Right ventricle myocardium inferior (tissue), 1 donor: ENCODE results near the gene AP5S1. TPM values are rescaled to one million over a fixed set of nuclear protein-coding genes. Genes with fewer than 3 reads are reported as not detected.
A peak's percentile ranks its signal among the peaks of the same experiment; 100 is the strongest.

ENCODE experiments used
- ATAC-seq: fragments of 200-7000 bp; cut with Tn5 transposase; one replicate; pipeline ENCODE4 v1.9.1; 2020; ENCODE audit warnings: mild to moderate bottlenecking, moderate library complexity
- DNase-seq: peaks from one replicate; pipeline ENCODE4 v3.0.0; 2021; ENCODE audit errors: missing footprints
- intact Hi-C: fragments of 100-400 bp; cut with DNase I; formaldehyde crosslinking; loops from one replicate; pipeline ENCODE4 v1.11.0; 2022
- total RNA-seq: library from RNA; stranded (reverse); fragmentation: NEBNext Ultra II Directional; extraction: Animal tissue kit (Norgen Biotek cat#: 25700); gene quantifications from one replicate; pipeline ENCODE4 v1.2.1, GENCODE V29; 2021
- donor health status: DM: no; HTN: yes; CAD: no; lungs with severe emphysema.

Gene AP5S1
- total RNA-seq, 1 donor from 2014 or later = 9.8 TPM

- ATAC-seq = no peak
- intact Hi-C loops = no loop called here
- peak; percentile 60 for DNase-seq
Measured at GRCh38 chr20:3803289-3803688, 17.1 kb upstream of the AP5S1 start.

GRCh38 chr20:3803854-3804253 lies 16.5 kb upstream of the AP5S1 start:
- DNase-seq (peak; percentile 61), ATAC-seq (no peak)
- intact Hi-C loops = no loop called here

DNA sequence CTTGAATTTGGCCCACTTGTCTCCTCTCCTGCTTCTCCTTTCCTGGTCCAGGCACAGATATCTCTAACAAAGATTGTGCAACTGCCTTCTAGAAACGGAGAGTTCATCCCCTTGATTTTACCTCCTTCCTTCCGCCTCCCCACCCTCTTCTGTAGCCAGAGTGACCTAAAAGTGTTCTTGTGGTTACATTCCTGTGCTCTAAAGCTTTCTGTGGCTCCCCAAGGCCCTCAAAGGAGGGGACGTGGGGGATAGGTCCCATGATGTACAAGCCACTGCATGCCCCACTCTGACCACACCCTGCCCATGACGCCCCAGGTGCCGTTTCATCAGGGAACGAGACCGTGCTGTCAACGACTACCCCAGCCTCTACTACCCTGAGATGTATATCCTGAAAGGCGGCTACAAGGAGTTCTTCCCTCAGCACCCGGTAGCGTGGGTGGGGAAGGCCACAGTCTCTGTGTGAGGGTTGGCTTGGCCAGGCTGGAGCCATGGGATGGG lies 16.0 kb upstream of the AP5S1 start:
- no peak for ATAC-seq
- DNase-seq = peak; percentile 35
- intact Hi-C loops = no loop called here

DNA sequence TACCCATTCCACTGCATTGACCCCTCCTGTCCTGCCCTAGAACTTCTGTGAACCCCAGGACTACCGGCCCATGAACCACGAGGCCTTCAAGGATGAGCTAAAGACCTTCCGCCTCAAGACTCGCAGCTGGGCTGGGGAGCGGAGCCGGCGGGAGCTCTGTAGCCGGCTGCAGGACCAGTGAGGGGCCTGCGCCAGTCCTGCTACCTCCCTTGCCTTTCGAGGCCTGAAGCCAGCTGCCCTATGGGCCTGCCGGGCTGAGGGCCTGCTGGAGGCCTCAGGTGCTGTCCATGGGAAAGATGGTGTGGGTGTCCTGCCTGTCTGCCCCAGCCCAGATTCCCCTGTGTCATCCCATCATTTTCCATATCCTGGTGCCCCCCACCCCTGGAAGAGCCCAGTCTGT lies 15.6 kb upstream of the AP5S1 start:
- intact Hi-C loops = no loop called here
- DNase-seq (peak; percentile 43), ATAC-seq (no peak)

DNA sequence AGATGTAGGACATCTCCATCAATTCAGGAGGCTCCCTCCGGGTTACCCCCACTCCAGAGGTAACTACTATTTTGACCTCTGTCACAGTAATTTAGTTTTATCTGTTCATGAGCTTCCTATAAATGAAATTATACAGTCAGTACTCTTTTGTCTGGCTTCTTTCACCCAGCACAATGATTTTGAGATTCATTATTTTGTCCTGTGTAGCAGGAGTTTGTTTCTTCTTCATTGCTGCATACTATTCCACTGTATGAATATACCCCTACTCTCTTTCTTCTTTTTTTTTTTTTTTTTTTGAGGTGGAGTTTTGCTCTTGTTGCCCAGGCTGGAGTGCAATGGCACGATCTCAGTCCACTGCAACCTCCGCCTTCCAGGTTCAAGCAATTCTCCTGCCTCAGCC lies 11.8 kb upstream of the AP5S1 start:
- ATAC-seq (no peak), DNase-seq (no peak)
- intact Hi-C loops = no loop called here

DNA sequence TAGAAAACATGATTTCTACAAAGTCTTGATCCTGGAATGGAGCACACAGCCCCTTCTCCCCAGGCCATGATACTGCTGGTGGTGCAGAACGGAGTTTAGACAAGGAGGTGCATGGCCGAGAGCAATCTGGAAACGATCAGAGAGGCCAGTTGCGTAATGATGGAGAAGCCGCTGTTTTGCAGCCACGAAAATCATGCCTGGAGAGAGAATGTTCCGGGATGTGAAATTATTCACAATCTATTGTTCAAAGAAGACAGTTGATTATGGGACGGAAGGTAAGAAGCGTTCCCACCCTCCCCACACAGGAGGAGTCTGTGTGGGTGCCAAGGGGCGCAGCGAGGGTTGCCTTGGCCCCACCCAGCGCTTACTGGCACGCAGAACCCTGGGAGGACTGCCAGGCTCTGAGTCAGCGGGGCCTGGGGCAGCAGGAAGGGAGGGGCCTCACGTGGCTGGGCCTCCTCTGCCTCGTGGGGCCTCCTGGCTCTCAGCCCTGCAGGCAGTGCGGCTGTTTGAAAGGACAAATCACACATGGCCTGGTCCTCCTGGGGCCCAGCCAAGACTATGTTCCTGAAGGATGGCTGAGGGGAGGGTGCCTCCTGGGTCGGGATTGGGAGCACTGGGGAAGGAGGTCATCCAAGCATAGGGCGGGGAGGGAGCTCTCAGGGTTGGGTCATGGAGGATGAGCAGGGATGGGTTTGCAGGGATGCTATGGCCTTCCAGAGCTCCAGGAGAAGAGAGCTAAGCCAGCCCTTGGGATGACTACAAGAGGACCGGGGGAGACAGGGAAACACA lies 8.7 kb upstream of the AP5S1 start:
- intact Hi-C loops = loop anchor here (2.0 kb wide), 1 partner anchor 17 kb away; no protein-coding TSS in a partner anchor
- DNase-seq = peak; percentile 99
- ATAC-seq = peak; percentile 90

GRCh38 chr20:3812259-3812681 lies 8.1 kb upstream of the AP5S1 start:
- intact Hi-C loops = no loop called here
- no peak for DNase-seq
- no peak for ATAC-seq

DNA sequence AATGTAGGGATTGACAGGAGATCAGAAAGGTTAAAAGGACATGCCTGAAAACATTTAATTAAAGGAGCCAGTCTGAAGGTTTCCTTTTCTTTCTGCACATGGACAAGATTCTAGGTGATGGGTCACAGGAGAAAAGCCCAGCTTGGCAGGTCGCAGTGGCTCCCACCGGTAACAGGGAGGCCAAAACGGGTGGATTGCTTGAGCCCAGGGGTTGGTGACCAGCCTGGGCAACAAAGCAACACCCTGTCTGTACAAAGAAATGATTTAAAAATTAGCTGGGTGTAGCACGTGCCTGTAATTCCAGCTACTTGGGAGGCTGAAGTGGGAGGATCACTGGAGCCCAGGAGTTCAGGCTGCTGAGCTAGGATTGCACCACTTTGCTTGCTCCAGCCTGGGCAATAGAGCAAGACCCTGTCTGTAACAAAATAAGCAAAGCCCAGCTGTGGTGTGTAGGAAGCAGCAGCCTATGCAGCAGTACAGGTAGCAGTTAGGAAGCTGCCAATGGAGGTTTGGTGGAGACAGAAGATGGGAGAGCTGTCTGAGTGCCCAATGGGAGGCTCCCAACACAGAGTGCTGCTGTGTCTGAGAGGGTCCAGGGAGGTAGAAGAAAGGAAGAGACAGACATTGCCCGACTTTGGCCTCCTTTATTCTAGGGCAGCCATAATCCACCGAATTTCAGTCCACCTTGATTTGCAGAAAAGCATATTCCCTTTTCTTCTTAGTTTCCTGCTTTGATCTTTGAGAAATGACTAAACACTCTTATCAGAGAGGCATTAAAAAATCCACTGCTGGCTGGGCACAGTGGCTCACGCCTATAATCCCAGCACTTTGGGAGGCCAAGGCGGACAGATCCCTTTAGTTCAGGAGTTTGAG lies 7.1 kb upstream of the AP5S1 start:
- DNase-seq = no peak
- ATAC-seq = no peak
- intact Hi-C loops = no loop called here

DNA sequence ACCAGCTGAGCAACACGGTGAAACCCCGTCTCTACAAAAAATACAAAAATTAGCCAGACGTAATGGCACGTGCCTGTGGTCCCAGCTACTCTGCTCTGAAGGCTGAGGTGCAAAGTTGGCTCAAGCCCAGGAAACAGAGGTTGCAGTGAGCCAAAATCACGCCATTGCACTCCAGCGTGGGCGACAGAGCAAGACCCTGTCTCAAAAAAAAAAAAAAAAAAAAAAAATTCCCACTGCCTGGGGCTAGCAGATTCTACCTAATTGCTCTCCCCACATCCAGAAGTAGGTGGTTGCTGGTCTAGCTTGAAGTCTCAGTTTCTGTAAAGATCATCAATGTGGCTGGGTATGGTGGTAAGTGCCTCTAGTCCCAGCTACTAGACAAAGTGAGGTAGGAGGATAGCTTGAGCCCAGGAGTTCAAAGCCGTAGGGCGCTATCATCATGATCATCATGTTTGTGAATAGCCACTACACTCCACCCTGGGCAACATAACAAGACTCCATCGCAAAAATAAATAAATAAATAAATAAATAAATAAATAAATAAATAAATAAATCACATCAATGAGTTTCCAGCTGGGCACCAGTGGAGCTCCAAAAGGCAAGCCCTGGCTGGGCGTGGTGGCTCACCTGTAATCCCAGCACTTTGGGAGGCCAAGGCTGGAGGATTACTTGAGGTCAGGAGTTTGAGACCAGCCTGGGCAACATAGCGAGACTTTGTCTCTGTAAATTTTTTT lies 6.3 kb upstream of the AP5S1 start:
- intact Hi-C loops = no loop called here
- ATAC-seq = no peak

GRCh38 chr20:3814928-3815495 lies 5.3 kb upstream of the AP5S1 start:
- DNase-seq (no peak), ATAC-seq (no peak)
- intact Hi-C loops = no loop called here

More for the DNA sequence above, 6.3 kb upstream of the AP5S1 start:
- DNase-seq = no peak

DNA sequence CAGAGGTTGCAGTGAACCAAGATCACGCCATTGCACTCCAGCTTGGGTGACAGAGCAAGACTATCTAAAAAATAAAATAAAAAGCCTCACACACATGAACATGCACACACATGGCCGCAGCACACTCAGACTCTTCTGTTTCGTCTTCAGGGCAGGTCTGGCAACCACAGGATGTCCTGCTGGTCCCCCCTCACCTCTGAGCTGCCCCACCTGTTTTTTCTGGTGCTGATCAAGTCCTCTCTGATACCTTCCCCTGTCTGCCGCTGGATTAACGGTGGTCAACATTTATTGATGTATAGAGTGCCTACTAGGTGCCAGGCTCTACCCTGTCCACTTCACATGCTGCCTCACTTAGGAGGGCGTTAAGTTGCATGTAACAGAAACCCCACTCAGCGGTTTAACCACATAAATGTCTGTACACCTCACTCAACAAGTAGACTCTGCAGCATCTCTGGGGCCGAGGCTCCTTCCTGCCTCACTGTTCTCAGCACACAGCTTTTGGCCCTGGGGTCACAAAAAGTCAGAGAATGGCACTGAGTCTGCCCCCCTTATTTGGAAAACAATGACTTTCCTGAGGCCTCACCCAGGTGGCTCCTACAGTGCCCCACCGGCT lies 4.5 kb upstream of the AP5S1 start:
- ATAC-seq (no peak), DNase-seq (no peak)
- intact Hi-C loops = no loop called here

- intact Hi-C loops = loop anchor here (2.0 kb wide), 1 partner anchor 24 kb away; no protein-coding TSS in a partner anchor
- peak; percentile 36 for ATAC-seq
Measured at GRCh38 chr20:3818155-3819151, 1.9 kb upstream of the AP5S1 start.

GRCh38 chr20:3819411-3820047 lies 818 bp upstream of the AP5S1 start:
- intact Hi-C loops = loop anchor here (1.0 to 2.0 kb wide), 3 partner anchors 25 to 33 kb away; partner anchors contain the start of genes CENPB and MAVS
- DNase-seq (no peak), ATAC-seq (no peak)

More at GRCh38 chr20:3818155-3819151, 1.9 kb upstream of the AP5S1 start:
- no peak for DNase-seq

DNA sequence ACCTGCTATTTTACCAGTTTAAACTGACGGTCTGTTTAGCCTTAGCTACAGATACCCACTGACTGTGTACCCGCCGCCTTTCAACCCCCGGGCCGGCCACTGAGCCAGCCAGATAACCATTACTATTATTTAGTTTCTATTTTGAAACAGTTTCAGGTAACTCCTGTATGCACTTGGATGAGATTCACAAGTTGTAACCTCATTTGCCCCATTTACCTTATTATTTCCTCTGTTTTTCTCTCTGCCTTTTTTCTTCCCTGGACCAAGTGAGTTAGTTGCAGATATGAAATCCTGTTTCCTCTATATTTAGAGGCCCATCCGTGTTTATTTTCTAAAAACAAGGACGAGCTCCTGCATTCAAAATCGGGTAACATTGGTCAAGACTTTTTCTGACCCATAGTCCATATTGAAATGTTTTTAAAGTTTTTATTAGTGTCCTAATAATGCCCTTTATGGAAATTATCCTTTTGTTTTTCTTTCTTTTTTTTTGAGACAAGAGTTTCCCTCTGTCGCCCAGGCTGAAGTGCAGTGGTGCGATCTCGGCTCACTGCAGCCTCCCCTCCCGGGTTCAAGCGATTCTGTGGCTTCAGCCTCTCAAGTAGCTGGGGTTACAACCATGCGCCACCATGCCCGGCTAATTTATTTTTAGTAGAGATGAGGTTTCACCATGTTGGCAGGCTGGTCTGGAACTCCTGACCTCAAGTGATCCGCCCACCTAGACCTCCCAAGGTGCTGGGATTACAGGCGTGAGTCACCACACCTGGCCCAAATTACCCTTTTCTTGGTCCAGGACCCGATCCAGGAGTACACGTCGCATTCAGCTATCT lies 767 bp downstream of the AP5S1 start:
- ATAC-seq (no peak), DNase-seq (no peak)
- intact Hi-C loops = loop anchor here (1.0 to 2.0 kb wide), 2 partner anchors 26 to 35 kb away; partner anchors contain the start of genes CENPB and MAVS

DNA sequence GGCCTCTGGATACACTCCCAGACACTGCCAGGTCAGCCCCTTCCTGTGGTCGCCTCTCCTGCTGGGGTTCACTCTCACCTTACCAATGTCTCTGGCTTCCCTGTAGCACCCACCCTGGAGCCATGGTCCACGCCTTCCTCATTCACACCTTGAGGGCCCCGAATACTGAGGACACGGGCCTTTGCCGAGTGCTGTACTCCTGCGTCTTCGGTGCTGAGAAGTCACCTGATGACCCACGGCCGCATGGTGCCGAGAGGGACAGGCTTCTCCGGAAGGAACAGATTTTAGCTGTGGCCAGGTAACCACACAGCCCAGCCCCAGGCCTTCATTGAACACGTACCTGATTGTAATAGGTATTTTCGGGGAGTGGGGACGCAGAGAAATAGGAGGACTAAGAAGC lies 1.6 kb downstream of the AP5S1 start:
- no peak for DNase-seq
- intact Hi-C loops = loop anchor here (2.0 kb wide), 1 partner anchor 25 kb away; the partner anchor contains the start of gene MAVS
- ATAC-seq = no peak

DNA sequence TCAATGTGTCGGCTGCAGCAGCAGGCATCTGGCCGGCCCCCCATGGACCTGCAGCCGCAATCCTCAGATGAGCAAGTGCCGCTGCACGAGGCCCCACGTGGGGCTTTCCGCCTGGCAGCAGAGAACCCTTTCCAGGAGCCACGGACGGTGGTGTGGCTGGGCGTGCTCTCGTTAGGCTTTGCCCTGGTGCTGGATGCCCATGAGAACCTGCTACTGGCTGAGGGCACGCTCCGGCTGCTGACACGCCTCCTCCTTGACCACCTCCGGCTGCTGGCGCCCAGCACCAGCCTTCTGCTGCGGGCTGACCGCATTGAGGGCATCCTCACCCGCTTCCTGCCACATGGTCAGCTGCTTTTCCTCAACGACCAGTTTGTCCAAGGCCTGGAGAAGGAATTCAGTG lies 3.5 kb downstream of the AP5S1 start:
- DNase-seq (no peak), ATAC-seq (no peak)
- intact Hi-C loops = no loop called here
